Ectodermal cell (in vitro differentiated cells): ENCODE results near the gene NUP160.
"Not testable (repeated sequence)": the region's sequence is repeated elsewhere in the genome, so short reads cannot be mapped to it uniquely, and the experiment has no call there.

ENCODE experiments used
- H3K27ac ChIP-seq: 2 replicates; pipeline ENCODE4 v1.7.0; 2013; ENCODE audit warnings: mild to moderate bottlenecking, low read depth, low read length; ENCODE audit not compliant: insufficient read depth, poor library complexity, severe bottlenecking
- H3K27me3 ChIP-seq: 2 replicates; pipeline ENCODE4 v1.7.0; 2013; ENCODE audit warnings: mild to moderate bottlenecking, low read length; ENCODE audit not compliant: insufficient read depth, control insufficient read depth, poor library complexity, severe bottlenecking
- H3K36me3 ChIP-seq: one replicate; pipeline ENCODE4 v1.7.0; 2013; ENCODE audit warnings: low read length; ENCODE audit not compliant: control insufficient read depth, insufficient read depth
- H3K4me1 ChIP-seq: one replicate; pipeline ENCODE4 v1.7.0; 2013; ENCODE audit warnings: low read length; ENCODE audit not compliant: control insufficient read depth, insufficient read depth
- H3K4me3 ChIP-seq: 2 replicates; pipeline ENCODE4 v1.7.0; 2013; ENCODE audit warnings: low read depth, low read length, control low read depth; ENCODE audit not compliant: insufficient read depth
- H3K9me3 ChIP-seq: 2 replicates; pipeline ENCODE4 v1.7.0; 2013; ENCODE audit warnings: mild to moderate bottlenecking, low read length, moderate library complexity; ENCODE audit not compliant: control insufficient read depth
- WGBS, 2 experiments: methylation state at CpG; one replicate each; pipeline ENCODE4 v1.1.7; 2013; ENCODE audit warnings: missing lambda C conversion rate in 2 of 2; 5-methylcytosine and 5-hydroxymethylcytosine counted together

NUP160 gene

GRCh38 chr11:47882437-47882836 lies 34.3 kb upstream of the NUP160 start:
- H3K27me3 ChIP-seq, H3K4me3 ChIP-seq, H3K27ac ChIP-seq, H3K9me3 ChIP-seq, H3K36me3 ChIP-seq, H3K4me1 ChIP-seq: not testable (repeated sequence)
- WGBS, 2 experiments = 88 to 92% methylated on average over 13 of the region's 13 CpGs

- no peak overlapping the region for H3K4me3 ChIP-seq
- H3K27me3 ChIP-seq = no peaks in the 10 kb centered on the region
- no peak overlapping the region for H3K27ac ChIP-seq
- 87 to 88% methylated on average over 7 of the region's 7 CpGs for WGBS, 2 experiments
- no peaks in the 10 kb centered on the region for H3K4me1 ChIP-seq
- H3K9me3 ChIP-seq = no peaks in the 10 kb centered on the region
- H3K36me3 ChIP-seq = no peaks in the 10 kb centered on the region
These were observed 33.0 kb upstream of the NUP160 start for GRCh38 chr11:47881145-47881544.

- H3K36me3 ChIP-seq = no peaks in the 10 kb centered on the region
- H3K4me3 ChIP-seq = no peak overlapping the region
- H3K27ac ChIP-seq = no peak overlapping the region
- H3K4me1 ChIP-seq = no peaks in the 10 kb centered on the region
- H3K27me3 ChIP-seq = no peaks in the 10 kb centered on the region
- no peaks in the 10 kb centered on the region for H3K9me3 ChIP-seq
- 83 to 87% methylated on average over 10 of the region's 10 CpGs for WGBS, 2 experiments
These were observed 31.4 kb upstream of the NUP160 start for GRCh38 chr11:47879259-47880158.

GRCh38 chr11:47875858-47876257 lies 27.7 kb upstream of the NUP160 start:
- H3K27me3 ChIP-seq = not testable (repeated sequence)

GRCh38 chr11:47870404-47870803 lies 22.3 kb upstream of the NUP160 start:
- 87 to 92% methylated on average over 2 of the region's 2 CpGs for WGBS, 2 experiments
- H3K4me3 ChIP-seq = no peak overlapping the region
- no peaks in the 10 kb centered on the region for H3K4me1 ChIP-seq
- no peaks in the 10 kb centered on the region for H3K36me3 ChIP-seq
- no peaks in the 10 kb centered on the region for H3K9me3 ChIP-seq
- H3K27me3 ChIP-seq = no peaks in the 10 kb centered on the region
- H3K27ac ChIP-seq = no peak overlapping the region

More at GRCh38 chr11:47875858-47876257, 27.7 kb upstream of the NUP160 start:
- not testable (repeated sequence) for H3K9me3 ChIP-seq, H3K27ac ChIP-seq, H3K36me3 ChIP-seq, H3K4me3 ChIP-seq, H3K4me1 ChIP-seq
- 93 to 96% methylated on average over 10 of the region's 10 CpGs for WGBS, 2 experiments

- Histone ChIP-seq H3K27ac (no peak overlapping the region), H3K4me3 (no peak overlapping the region), H3K27me3 (no peaks in the 10 kb centered on the region), H3K9me3 (no peaks in the 10 kb centered on the region), H3K4me1 (no peaks in the 10 kb centered on the region), H3K36me3 (no peaks in the 10 kb centered on the region)
- 95 to 100% methylated on average over 2 of the region's 2 CpGs for WGBS, 2 experiments
These were observed 21.6 kb upstream of the NUP160 start for GRCh38 chr11:47869544-47870393.

GRCh38 chr11:47867823-47868222 lies 19.7 kb upstream of the NUP160 start:
- no peaks in the 10 kb centered on the region for H3K27me3 ChIP-seq
- 94 to 95% methylated on average over 3 of the region's 3 CpGs for WGBS, 2 experiments
- H3K4me3 ChIP-seq = no peak overlapping the region
- H3K36me3 ChIP-seq = no peaks in the 10 kb centered on the region
- no peak overlapping the region for H3K27ac ChIP-seq
- no peaks in the 10 kb centered on the region for H3K9me3 ChIP-seq
- H3K4me1 ChIP-seq = no peaks in the 10 kb centered on the region

GRCh38 chr11:47866892-47867291 lies 18.7 kb upstream of the NUP160 start:
- WGBS, 2 experiments = 84 to 85% methylated on average over 6 of the region's 6 CpGs
- not testable (repeated sequence) for H3K27ac ChIP-seq, H3K27me3 ChIP-seq, H3K4me3 ChIP-seq, H3K36me3 ChIP-seq, H3K4me1 ChIP-seq, H3K9me3 ChIP-seq

GRCh38 chr11:47864901-47865300 lies 16.8 kb upstream of the NUP160 start:
- Histone ChIP-seq H3K36me3 (no peaks in the 10 kb centered on the region), H3K27me3 (no peaks in the 10 kb centered on the region), H3K9me3 (no peaks in the 10 kb centered on the region), H3K27ac (no peak overlapping the region), H3K4me3 (no peak overlapping the region), H3K4me1 (no peaks in the 10 kb centered on the region)
- WGBS, 2 experiments = 96 to 100% methylated on average over 3 to 5 of the region's 5 CpGs

GRCh38 chr11:47863898-47864430 lies 15.8 kb upstream of the NUP160 start:
- no peaks in the 10 kb centered on the region for H3K9me3 ChIP-seq
- H3K27me3 ChIP-seq = no peaks in the 10 kb centered on the region
- no peaks in the 10 kb centered on the region for H3K4me1 ChIP-seq
- no peak overlapping the region for H3K27ac ChIP-seq
- no peaks in the 10 kb centered on the region for H3K36me3 ChIP-seq
- no peak overlapping the region for H3K4me3 ChIP-seq
- 96 to 97% methylated on average over 4 of the region's 4 CpGs for WGBS, 2 experiments
